IMR-90 (cell line): ENCODE measurements around the gene MS4A4E.

ENCODE experiments used
- CTCF ChIP-seq: conservative IDR thresholded peaks from 2 replicates; pipeline ENCODE4 v1.5.1; 2012; ENCODE audit warnings: mild to moderate bottlenecking, low read depth, low read length, improper control_type of control experiment
- ELK1 ChIP-seq: fragments of 150-350 bp; IDR thresholded peaks from 2 replicates; pipeline ENCODE4 v1.6.1; 2016; ENCODE audit warnings: low read depth, mild to moderate bottlenecking, low read length, moderate library complexity, borderline replicate concordance
- POLR2A ChIP-seq: IDR thresholded peaks from 2 replicates; pipeline ENCODE4 v1.6.1; 2012; ENCODE audit warnings: mild to moderate bottlenecking, low read depth, low read length

- TF ChIP-seq POLR2A (no peak), CTCF (no peak), ELK1 (no peak)
These were observed 83.1 kb downstream of the MS4A4E start for GRCh38 chr11:60159868-60160267.
